Activated naive CD8-positive, alpha-beta T cell treated with anti-CD3 and anti-CD28 coated beads, Interleukin-2, amount 50 U/mL, for 24 hours (primary cell): Measurements from ENCODE around the gene PDE6H.

Source experiments
- ATAC-seq: fragments of 150-1000 bp; cut with Tn5 transposase; one replicate; pipeline ENCODE4 v1.10.0; 2021
- DNase-seq: peaks from one replicate; pipeline ENCODE4 v3.0.0; 2021
- H3K27ac Mint-ChIP-seq: one replicate; pipeline ENCODE4 v1.8.0; 2021; ENCODE audit warnings: mild to moderate bottlenecking, mixed read lengths
- H3K27me3 Mint-ChIP-seq: one replicate; pipeline ENCODE4 v1.8.0; 2021; ENCODE audit warnings: mixed read lengths
- H3K36me3 Mint-ChIP-seq: one replicate; pipeline ENCODE4 v1.8.0; 2021; ENCODE audit warnings: low read depth, mixed read lengths
- H3K4me1 Mint-ChIP-seq: one replicate; pipeline ENCODE4 v1.8.0; 2021; ENCODE audit warnings: mixed read lengths
- H3K4me3 Mint-ChIP-seq: one replicate; pipeline ENCODE4 v1.8.0; 2021; ENCODE audit warnings: mild to moderate bottlenecking, moderate library complexity, mixed read lengths
- H3K9me3 Mint-ChIP-seq: one replicate; pipeline ENCODE4 v1.8.0; 2021; ENCODE audit warnings: mixed read lengths

The PDE6H gene

GRCh38 chr12:14958361-14959125 is 14.3 kb upstream of the PDE6H start:
- Mint-ChIP-seq H3K4me3 (peak overlapping the region; percentile 89), H3K4me1 (peaks cover 66% of the 10 kb centered on the region), H3K27me3 (no peaks in the 10 kb centered on the region), H3K36me3 (peaks cover 20% of the 10 kb centered on the region), H3K9me3 (no peaks in the 10 kb centered on the region), H3K27ac (peak overlapping the region; percentile 91)
- DNase-seq (no peak), ATAC-seq (peak; percentile 25)

DNA sequence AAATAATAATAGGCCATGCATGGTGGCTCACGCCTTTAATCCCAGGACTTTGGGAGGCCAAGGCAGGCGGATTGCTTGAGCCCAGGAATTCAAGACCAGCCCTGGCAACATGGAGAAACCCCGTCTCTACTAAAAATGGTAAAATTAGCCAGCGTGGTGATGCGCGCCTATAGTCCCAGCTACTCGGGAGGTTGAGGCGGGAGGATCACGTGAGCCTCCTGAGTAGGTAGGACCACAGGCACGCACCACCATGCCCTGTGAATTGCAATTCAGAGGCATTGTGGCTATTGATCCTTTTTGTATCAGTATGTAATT is 13.8 kb upstream of the PDE6H start:
- Mint-ChIP-seq H3K27ac (peak overlapping the region; percentile 91), H3K36me3 (peaks cover 20% of the 10 kb centered on the region), H3K27me3 (no peaks in the 10 kb centered on the region), H3K4me3 (peak overlapping the region; percentile 89), H3K9me3 (no peaks in the 10 kb centered on the region), H3K4me1 (peaks cover 66% of the 10 kb centered on the region)
- ATAC-seq (peak; percentile 18), DNase-seq (no peak)

DNA sequence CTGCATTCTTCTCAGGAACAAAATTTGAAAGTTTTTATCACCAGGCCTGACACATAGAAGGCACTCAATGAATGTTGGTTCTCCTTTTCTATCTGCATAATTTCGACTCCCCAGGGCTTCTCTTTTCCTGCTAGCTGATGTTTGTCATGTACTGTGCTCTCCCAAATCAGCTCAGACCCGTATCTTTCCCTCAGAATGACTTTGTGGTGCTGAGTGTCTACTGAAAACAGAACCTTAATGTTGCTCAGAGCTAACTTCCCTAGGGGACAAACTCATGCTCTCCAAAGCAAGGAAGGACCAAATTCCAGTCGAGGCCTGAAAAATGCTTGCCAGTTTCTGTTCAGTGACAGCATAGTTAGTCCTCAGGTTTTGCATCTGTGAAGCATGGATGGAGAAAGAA is 13.4 kb upstream of the PDE6H start:
- Mint-ChIP-seq H3K27me3 (no peaks in the 10 kb centered on the region), H3K4me1 (peaks cover 65% of the 10 kb centered on the region), H3K4me3 (peak overlapping the region; percentile 89), H3K27ac (peak overlapping the region; percentile 91), H3K9me3 (no peaks in the 10 kb centered on the region), H3K36me3 (peaks cover 19% of the 10 kb centered on the region)
- ATAC-seq, result no peak
- DNase-seq, result no peak

- DNase-seq (no peak), ATAC-seq (no peak)
- Mint-ChIP-seq H3K27ac (peak overlapping the region; percentile 91), H3K4me3 (peak overlapping the region; percentile 89), H3K9me3 (no peaks in the 10 kb centered on the region), H3K27me3 (no peaks in the 10 kb centered on the region), H3K4me1 (peaks cover 66% of the 10 kb centered on the region), H3K36me3 (peaks cover 17% of the 10 kb centered on the region)
These were observed 12.8 kb upstream of the PDE6H start for GRCh38 chr12:14959916-14960496.

GRCh38 chr12:14960548-14961465 is 12.0 kb upstream of the PDE6H start:
- ATAC-seq, result peak; percentile 51

GRCh38 chr12:14961466-14962152 is 11.2 kb upstream of the PDE6H start, which contains the start of gene ARHGDIB:
Gene ARHGDIB (minus strand): TSS chr12:14961601. CDS start chr12:14950712, 10,889 bp downstream.
- Mint-ChIP-seq H3K9me3 (no peaks in the 10 kb centered on the region), H3K4me3 (peak within 1 kb of the TSS; percentile 89), H3K36me3 (peaks cover 13% of the 10 kb centered on the region), H3K27me3 (no peaks in the 10 kb centered on the region), H3K4me1 (peaks cover 64% of the 10 kb centered on the region), H3K27ac (peak within 1 kb of the TSS; percentile 91)
- DNase-seq, result peak; percentile 72
- peak; percentile 75 for ATAC-seq

More at GRCh38 chr12:14960548-14961465, 12.0 kb upstream of the PDE6H start:
- peak overlapping the region; percentile 89 for H3K4me3 Mint-ChIP-seq
- no peak for DNase-seq
- H3K27ac Mint-ChIP-seq, result peak overlapping the region; percentile 91
- H3K27me3 Mint-ChIP-seq, result no peaks in the 10 kb centered on the region
- H3K36me3 Mint-ChIP-seq, result peaks cover 13% of the 10 kb centered on the region
- H3K9me3 Mint-ChIP-seq, result no peaks in the 10 kb centered on the region
- H3K4me1 Mint-ChIP-seq, result peaks cover 67% of the 10 kb centered on the region

GRCh38 chr12:14962153-14962539 is 10.7 kb upstream of the PDE6H start:
- H3K4me3 Mint-ChIP-seq, result peak overlapping the region; percentile 89
- no peaks in the 10 kb centered on the region for H3K27me3 Mint-ChIP-seq
- no peaks in the 10 kb centered on the region for H3K9me3 Mint-ChIP-seq
- DNase-seq (no peak), ATAC-seq (no peak)
- H3K36me3 Mint-ChIP-seq, result peaks cover 13% of the 10 kb centered on the region
- peaks cover 60% of the 10 kb centered on the region for H3K4me1 Mint-ChIP-seq
- peak overlapping the region; percentile 91 for H3K27ac Mint-ChIP-seq

DNA sequence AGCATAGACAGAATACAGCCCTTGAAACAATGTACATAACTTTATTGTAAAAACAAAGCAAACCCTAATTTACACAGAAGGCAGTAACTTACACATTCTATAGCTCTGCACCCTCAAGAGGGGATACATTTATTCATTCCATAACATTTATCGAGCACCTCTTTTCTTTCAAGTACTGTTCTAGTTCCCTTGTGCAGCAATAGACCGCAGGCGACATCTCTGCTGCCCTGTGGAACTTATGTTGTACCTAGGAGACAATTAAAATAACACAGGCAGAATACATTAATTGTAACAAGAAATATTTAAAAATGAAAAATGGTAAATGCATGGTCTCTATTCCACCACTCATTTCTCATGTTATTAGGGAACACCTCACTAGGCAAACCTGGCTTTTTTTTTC is 10.0 kb upstream of the PDE6H start:
- H3K4me3 Mint-ChIP-seq, result peak overlapping the region; percentile 89
- peaks cover 59% of the 10 kb centered on the region for H3K4me1 Mint-ChIP-seq
- ATAC-seq, result no peak

GRCh38 chr12:14963520-14963919 is 9.3 kb upstream of the PDE6H start:
- peaks cover 6% of the 10 kb centered on the region for H3K36me3 Mint-ChIP-seq
- ATAC-seq, result no peak
- H3K27ac Mint-ChIP-seq, result peak overlapping the region; percentile 91
- peaks cover 57% of the 10 kb centered on the region for H3K4me1 Mint-ChIP-seq
- H3K27me3 Mint-ChIP-seq, result no peaks in the 10 kb centered on the region
- no peak for DNase-seq
- H3K9me3 Mint-ChIP-seq, result no peaks in the 10 kb centered on the region
- peak overlapping the region; percentile 10 for H3K4me3 Mint-ChIP-seq

More for the DNA sequence above, 10.0 kb upstream of the PDE6H start:
- no peak for DNase-seq
- Mint-ChIP-seq H3K27ac (peak overlapping the region; percentile 91), H3K27me3 (no peaks in the 10 kb centered on the region), H3K9me3 (no peaks in the 10 kb centered on the region), H3K36me3 (peaks cover 11% of the 10 kb centered on the region)

GRCh38 chr12:14964406-14964805 is 8.4 kb upstream of the PDE6H start:
- ATAC-seq (no peak), DNase-seq (no peak)
- Mint-ChIP-seq H3K27me3 (no peaks in the 10 kb centered on the region), H3K4me3 (no peak overlapping the region), H3K9me3 (peaks cover 3% of the 10 kb centered on the region), H3K27ac (peak overlapping the region; percentile 91), H3K36me3 (peaks cover 3% of the 10 kb centered on the region), H3K4me1 (peaks cover 55% of the 10 kb centered on the region)

DNA sequence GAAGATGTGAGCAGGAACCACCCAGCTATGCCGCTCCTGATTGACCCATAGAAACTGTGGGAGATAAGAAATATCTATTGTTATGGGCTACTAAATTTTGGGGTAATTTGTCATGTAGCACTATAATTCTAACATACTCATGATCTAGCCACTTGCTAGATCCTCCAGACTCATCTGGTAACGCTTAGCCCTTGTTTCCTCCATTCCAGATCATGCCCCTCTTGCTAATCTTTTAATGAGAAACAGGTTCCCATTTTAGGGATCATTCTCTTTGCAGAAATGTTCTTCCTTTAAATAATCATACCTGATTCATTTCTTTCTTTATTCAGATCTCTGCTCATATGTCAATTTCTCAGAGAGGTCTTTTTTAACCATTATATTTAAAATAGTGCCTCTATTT is 7.6 kb upstream of the PDE6H start:
- ATAC-seq, result no peak
- Mint-ChIP-seq H3K27ac (peak overlapping the region; percentile 91), H3K36me3 (peaks cover 3% of the 10 kb centered on the region), H3K9me3 (peaks cover 7% of the 10 kb centered on the region), H3K27me3 (no peaks in the 10 kb centered on the region), H3K4me1 (peaks cover 54% of the 10 kb centered on the region), H3K4me3 (no peak overlapping the region)
- DNase-seq, result no peak

DNA sequence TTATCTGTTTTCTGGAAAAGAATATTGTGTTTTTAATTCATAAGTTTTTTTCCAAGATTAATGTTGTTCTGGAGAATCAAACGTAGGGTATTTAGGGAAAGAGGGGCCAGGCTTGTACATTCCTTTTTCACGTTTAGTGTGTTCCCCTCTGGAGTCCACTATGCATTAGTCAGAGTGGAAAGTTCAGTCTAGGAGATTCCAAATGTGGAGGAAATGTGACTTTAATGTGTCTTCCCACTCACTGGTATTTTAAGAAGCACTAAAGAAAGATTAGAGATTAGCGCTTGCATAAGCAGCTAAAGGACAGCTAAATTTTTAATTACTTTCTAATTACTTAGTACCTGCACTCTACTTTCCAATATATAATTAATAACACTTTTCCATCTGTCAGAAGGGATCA is 4.4 kb upstream of the PDE6H start:
- ATAC-seq (no peak), DNase-seq (no peak)
- Mint-ChIP-seq H3K27ac (no peak overlapping the region), H3K27me3 (no peaks in the 10 kb centered on the region), H3K4me3 (no peak overlapping the region), H3K36me3 (peaks cover 7% of the 10 kb centered on the region), H3K9me3 (peaks cover 13% of the 10 kb centered on the region), H3K4me1 (peaks cover 58% of the 10 kb centered on the region)

- Mint-ChIP-seq H3K27me3 (no peaks in the 10 kb centered on the region), H3K4me1 (peaks cover 46% of the 10 kb centered on the region), H3K4me3 (no peak overlapping the region), H3K9me3 (peaks cover 13% of the 10 kb centered on the region), H3K36me3 (peaks cover 7% of the 10 kb centered on the region), H3K27ac (peak overlapping the region; percentile 39)
- ATAC-seq, result peak; percentile 40
- no peak for DNase-seq
These were observed 2.4 kb upstream of the PDE6H start for GRCh38 chr12:14970473-14970872.

- peaks cover 7% of the 10 kb centered on the region for H3K36me3 Mint-ChIP-seq
- H3K27ac Mint-ChIP-seq, result no peak overlapping the region
- peaks cover 43% of the 10 kb centered on the region for H3K4me1 Mint-ChIP-seq
- no peak for DNase-seq
- H3K9me3 Mint-ChIP-seq, result peaks cover 10% of the 10 kb centered on the region
- H3K27me3 Mint-ChIP-seq, result no peaks in the 10 kb centered on the region
- H3K4me3 Mint-ChIP-seq, result no peak overlapping the region
- ATAC-seq, result no peak
These were observed 1.8 kb downstream of the PDE6H start for GRCh38 chr12:14974633-14975032.
